ENCODE measurements around the gene SEMA5B.

The SEMA5B gene

DNA sequence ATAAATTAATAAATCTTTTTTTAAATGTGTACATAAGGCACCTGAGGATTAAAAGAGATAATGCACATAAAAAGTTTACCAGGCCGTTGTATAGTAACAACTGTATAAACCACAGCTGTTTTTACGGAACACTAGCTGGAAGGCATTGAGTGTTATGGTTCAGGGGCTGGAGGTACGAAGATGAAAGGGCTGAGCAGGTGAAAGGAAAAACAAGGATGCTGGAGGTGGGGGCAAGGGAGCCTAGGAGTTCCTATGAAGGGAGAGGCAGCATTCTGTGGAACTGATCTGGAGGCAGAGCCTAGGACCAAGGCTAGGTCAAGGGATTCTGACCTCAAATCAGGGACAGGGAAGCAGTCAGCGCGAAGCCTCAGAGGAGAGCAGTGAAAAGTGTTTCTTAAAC is 8.0 kb downstream of the SEMA5B start:
- no peak for DNase-seq (ENCODE audit: low read depth)
- TF ChIP-seq, protein P1, sequence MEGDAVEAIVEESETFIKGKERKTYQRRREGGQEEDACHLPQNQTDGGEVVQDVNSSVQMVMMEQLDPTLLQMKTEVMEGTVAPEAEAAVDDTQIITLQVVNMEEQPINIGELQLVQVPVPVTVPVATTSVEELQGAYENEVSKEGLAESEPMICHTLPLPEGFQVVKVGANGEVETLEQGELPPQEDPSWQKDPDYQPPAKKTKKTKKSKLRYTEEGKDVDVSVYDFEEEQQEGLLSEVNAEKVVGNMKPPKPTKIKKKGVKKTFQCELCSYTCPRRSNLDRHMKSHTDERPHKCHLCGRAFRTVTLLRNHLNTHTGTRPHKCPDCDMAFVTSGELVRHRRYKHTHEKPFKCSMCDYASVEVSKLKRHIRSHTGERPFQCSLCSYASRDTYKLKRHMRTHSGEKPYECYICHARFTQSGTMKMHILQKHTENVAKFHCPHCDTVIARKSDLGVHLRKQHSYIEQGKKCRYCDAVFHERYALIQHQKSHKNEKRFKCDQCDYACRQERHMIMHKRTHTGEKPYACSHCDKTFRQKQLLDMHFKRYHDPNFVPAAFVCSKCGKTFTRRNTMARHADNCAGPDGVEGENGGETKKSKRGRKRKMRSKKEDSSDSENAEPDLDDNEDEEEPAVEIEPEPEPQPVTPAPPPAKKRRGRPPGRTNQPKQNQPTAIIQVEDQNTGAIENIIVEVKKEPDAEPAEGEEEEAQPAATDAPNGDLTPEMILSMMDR (conservative IDR thresholded peaks at IDR 0.05; ENCODE audit: low read length): no peak
- H3K4me3 ChIP-seq (ENCODE audit: low read length): no peak overlapping the region

DNA sequence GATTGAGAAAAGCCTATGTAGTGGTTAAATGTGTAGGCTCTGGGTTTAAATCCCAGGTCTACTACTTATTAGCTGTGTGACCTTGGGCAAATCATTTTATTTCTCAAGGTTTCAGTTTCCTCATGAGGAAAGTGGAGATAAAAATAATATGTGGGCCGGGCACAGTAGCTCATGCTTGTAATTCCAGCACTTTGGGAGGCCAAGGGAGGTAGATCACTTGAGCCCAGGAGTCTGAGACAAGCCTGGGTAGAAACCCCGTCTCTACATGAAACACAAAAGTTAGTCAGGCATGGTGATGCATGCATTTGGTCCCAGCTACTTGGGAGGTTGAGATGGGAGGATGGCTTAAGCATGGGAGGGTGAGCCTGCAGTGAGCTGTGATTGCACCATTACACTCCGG is 8.4 kb downstream of the SEMA5B start:
- no peak overlapping the region for H3K4me3 ChIP-seq (ENCODE audit: low read length)
- no peak for DNase-seq (ENCODE audit: low read depth)
- TF ChIP-seq, protein P1 (conservative IDR thresholded peaks at IDR 0.05; ENCODE audit: low read length): no peak

DNA sequence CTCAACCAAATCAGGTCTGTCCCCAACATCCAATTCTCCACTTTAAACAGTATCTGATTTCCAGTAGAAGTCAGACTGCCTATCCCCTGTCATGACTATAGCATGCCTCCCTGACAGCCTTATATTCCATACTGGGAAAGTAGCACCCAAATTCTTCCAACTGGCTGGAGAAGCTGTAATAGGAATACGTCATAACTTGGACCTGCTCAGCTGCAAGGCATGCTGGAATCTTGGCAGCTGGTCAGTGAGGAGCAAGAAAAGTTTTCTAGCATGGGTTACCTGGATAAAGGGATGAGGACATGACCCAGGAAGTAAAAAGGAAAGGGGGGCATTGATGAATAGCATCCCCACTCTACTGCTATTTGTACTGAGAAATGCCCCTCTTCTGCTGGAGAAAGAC is 8.9 kb downstream of the SEMA5B start:
- no peak overlapping the region for H3K4me3 ChIP-seq (ENCODE audit: low read length)
- DNase-seq (ENCODE audit: low read depth): no peak
- TF ChIP-seq, protein P1 (conservative IDR thresholded peaks at IDR 0.05; ENCODE audit: low read length): no peak

DNA sequence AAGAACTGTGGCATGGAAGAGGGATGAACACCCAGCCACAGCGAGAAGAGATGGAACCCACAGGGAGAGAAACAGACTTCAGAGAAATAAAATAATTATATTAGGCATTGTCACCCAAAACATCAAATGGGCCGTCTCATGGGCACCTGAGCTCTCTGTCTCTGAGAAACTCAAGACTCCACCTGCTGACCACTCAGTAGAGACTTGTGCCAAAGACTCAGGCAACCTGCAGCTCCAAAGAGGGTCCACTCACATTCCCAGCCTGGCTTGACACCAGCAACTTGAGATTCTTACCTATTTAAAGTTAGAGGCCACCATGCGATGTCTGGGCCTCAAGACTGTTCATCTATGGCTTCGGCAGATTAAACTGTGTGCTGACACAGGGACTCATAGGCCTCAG is 12.0 kb downstream of the SEMA5B start:
- no peak overlapping the region for H3K4me3 ChIP-seq (ENCODE audit: low read length)
- TF ChIP-seq, protein P1 (conservative IDR thresholded peaks at IDR 0.05; ENCODE audit: low read length): no peak
- DNase-seq (ENCODE audit: low read depth): no peak

DNA sequence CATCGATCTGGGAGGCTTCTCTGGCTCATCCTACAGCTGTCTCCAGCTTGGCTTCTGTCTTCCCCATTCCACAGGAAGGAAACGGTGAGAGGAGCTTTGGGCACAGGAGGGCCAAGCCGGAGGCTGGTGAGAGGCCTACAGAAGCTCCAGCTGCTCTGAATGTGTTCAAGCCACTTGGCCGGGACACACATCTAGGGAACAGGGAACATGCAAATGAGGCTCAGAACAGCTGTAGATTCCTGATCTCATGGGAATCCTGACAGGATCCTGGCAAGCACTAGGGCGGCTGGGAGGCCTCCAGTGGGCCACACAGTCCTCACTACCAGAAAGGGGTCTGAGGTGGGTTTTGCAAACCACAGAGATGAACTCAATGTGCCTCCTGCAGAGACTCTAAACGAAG is 13.7 kb downstream of the SEMA5B start:
- no peak for DNase-seq (ENCODE audit: low read depth)
- TF ChIP-seq, protein P1 (conservative IDR thresholded peaks at IDR 0.05; ENCODE audit: low read length): no peak

DNA sequence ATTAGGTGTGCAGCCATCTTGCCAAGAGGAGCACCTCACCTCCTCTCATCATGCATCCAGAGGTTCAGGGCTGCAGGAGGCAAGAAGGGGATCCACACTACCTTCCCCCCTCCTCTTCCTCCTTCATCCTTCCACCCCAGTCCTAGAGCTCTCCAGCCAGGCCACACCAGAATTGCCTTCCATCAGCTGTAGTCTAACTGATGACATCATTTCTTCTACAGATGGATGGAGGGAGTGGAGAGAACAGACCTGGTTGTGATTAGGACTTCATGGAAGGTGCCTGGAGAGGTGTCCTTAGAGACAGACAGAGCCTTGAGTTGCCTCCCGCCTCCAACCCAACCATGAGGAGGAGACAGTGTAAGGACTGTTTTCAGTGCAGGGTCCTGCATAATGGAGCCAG is 14.9 kb downstream of the SEMA5B start:
- no peak for DNase-seq (ENCODE audit: low read depth)
- no peak overlapping the region for H3K4me3 ChIP-seq (ENCODE audit: low read length)
- TF ChIP-seq, protein P1 (conservative IDR thresholded peaks at IDR 0.05; ENCODE audit: low read length): no peak

More for the DNA sequence above, 13.7 kb downstream of the SEMA5B start:
- H3K4me3 ChIP-seq (ENCODE audit: low read length): no peak overlapping the region

DNA sequence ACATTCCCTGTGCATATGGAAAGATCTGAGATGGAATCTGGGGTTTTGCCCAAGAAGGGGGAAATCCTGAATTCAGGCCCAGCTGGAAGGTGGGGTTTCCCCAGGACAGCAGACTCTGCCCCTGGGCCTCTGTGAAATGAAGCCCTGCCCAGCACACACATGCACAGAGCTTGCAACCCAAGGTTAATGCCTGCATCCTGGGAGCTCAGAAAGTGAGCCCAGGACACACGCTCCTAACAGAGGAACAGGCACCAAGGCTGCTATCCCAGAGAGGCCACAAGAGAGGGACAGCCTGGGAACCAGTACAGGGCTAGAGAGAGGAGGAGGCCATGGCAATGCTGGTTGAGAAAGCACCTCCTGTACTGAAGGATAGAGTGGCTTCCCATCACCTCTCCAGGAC is 16.1 kb downstream of the SEMA5B start:
- TF ChIP-seq, protein P1 (conservative IDR thresholded peaks at IDR 0.05; ENCODE audit: low read length): no peak
- no peak overlapping the region for H3K4me3 ChIP-seq (ENCODE audit: low read length)
- no peak for DNase-seq (ENCODE audit: low read depth)

Measured in AG10803 (cell line).